Left hindlimb (tissue), 1 donor: ENCODE measurements around the gene SP3.

Experiments used
- DNase-seq: peaks from one replicate; pipeline ENCODE4 v3.0.0-alpha.2; 2018

Gene SP3

GRCh38 chr2:173996766-173997165, 31.6 kb upstream of the SP3 start:
- no peak for DNase-seq

- DNase-seq: no peak
Observed at GRCh38 chr2:173993459-173993858, 28.3 kb upstream of the SP3 start.

GRCh38 chr2:173991856-173992588, 26.8 kb upstream of the SP3 start:
- DNase-seq: peak; percentile 80

DNA sequence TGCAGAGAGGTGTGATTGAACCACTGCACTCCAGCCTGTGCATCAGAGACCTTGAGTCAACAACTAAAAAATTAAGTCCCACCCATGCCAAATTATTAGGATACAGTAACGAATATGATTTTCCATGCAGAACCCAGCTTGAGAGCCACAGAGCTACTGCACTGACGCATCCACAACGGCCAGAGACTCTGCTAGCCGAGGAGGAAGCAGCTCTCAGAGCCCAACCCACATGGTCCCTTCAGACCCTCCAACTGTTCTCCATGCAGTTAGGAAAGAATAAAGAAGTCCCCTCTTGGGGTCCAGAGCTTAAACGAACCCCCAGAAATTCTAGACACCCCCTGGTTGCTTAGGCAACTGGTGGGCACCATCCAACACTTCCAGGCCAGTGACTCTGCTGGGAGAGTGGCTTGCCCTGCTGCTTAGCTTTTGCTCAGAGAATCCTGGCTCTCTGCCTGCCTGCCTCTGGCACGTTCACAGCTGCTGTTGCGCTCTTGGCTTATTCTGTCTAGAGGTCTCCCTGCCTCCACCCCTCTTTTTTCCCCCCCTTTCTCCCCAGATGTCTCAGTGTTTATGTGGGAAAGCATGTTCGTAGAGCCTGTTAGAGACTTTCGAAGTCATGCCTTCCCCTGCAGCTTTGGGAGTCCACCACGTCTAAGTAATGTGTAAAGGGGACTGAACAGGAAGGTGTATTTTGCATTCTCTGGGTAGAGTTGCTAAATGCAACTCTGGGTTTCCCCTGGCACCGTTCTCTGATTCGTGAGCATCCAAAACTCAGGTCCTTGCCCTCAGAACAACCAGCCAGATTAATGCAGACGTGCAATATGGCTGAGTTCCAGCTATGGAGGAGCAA, 26.0 kb upstream of the SP3 start:
- peak; percentile 91 for DNase-seq

GRCh38 chr2:173990245-173990644, 25.1 kb upstream of the SP3 start:
- no peak for DNase-seq

- no peak for DNase-seq
Observed at GRCh38 chr2:173989884-173990215, 24.7 kb upstream of the SP3 start.

DNA sequence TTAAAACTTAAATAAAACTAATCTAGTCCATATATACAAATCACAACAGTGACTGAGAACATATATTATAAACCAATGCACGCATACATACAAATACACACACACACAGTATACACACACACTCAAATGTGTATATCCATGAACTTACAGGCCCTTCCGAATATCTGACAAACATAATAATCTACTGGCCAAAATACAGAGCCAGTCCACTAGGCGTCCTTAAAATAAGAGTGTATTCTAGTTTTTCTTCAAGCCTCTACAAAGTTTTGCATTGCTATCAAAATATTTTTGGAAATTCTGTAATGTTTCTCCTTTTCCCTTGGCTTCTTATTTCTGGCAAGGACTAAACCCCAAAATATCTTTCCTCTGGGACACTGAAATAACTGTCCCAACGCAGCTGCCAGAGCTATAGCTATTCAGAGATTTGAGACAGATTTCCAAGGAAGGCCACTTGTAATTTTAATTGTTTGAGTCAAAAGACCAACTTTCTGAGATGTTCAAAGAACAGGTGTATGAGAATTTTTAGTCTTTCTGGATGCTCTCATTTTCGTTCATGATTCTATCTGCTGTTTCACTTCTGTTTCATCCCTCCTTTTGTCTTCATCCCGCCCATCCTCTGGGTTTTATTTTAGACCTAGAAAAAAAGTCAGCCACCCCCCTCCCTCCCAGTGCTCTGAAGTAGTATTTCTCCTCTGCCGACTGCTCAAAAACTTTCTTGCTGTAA, 24.1 kb upstream of the SP3 start:
- DNase-seq: no peak

GRCh38 chr2:173986805-173987204, 21.6 kb upstream of the SP3 start:
- DNase-seq: no peak

DNA sequence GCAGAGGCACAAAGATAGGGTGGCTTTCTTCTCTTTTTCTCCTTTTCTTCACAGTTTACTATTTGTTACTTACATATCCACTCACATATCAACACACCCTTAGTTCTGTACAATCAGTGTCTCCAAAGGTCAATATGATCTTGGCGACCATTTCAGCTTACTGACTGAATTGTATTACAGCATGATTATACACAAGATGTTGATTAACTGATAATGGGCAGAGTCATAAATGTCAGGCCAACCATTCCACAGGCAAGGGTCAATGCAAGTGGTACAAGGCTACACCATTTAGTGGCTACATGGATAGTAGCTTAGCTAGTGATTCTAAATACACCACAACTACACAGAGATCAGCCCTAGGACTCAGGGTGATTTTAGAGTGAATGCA, 20.4 kb upstream of the SP3 start:
- DNase-seq: no peak

GRCh38 chr2:173984866-173985604, 19.9 kb upstream of the SP3 start:
- no peak for DNase-seq

DNA sequence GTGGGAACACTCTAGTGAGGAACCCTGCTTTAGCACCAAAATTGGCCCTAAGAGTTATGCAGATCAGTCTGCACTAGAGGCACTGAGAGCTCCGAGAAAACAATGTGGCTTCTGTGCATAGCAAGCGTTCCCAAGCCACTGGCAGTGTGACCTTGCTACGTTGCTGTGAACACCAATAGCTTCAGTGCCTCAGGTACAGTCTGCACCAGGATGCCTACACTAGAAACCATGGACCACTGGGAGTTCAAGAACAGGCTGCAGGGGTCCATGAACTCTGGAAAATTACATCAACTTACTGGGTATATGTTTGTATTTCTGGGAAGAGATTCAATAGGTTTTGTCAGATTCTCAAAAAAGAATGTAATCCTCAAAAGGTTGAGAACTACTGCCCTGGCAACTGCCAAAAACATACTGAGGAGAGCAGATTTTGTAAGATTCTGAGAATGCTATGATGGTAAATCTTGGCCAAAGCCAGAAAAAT, 18.3 kb upstream of the SP3 start:
- no peak for DNase-seq

DNA sequence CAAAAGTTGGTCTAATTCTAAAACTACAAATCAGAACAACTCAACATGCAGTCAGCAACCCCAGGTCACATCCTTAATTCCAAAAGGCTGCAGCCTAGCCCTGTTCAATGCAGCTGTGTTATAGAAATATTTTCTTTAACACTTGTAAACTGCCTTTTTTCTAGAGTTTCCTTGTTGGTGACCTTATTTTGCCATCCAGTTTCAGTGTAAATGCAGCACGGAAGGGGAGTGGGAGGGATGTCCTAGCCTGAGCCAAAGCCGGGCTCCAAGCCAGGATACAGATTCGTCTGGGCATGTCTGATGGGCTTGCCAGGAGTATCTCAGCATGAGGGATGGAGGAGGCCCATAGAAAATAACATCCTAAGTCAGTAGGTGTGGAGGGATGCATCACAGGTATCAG, 17.7 kb upstream of the SP3 start:
- DNase-seq: peak; percentile 71

DNA sequence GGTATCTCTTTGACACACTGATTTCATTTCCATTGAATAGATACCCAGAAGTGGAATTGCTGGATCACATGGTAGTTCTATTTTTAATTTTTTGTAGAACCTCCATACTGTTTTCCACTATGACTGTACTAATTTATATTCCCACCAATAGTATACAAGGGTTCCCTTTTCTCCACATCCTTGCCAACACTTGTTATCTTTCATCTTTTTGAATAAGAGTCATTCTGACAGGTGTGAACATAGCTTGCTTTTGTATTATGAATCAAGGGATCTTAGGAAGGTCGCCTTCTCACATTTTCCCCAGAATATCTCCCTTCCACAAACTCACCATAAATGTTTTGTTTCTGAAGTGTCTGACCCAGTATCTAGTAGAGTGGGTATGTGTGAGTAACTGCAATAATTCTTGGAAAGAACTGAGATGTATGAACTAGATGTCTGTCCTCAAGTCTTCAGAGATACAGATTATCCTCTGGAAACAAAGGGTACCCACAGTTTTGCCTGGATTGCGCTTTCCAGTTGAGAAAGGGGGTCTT, 17.1 kb upstream of the SP3 start:
- DNase-seq: no peak

- no peak for DNase-seq
Observed at GRCh38 chr2:173981520-173981919, 16.3 kb upstream of the SP3 start.

GRCh38 chr2:173979751-173980351, 14.7 kb upstream of the SP3 start:
- DNase-seq: no peak

DNA sequence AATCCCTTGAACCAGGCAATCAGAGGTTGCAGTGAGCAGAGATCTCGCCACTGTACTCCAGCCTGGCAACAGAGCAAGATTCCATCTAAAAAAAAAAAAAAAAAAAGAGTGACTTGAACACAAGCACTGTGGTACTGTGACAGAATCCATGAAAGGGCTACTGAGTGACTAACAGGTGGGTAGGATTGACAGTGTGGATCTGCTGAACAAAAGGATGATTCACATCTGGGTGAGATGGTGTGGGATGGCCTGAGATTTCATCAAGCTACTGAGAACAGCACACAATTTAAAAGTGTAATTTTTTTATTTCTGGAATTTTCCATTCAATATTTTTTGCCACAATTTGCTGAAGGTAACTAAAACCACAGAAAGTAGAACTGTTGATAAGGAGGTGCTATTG, 13.3 kb upstream of the SP3 start:
- DNase-seq: no peak

DNA sequence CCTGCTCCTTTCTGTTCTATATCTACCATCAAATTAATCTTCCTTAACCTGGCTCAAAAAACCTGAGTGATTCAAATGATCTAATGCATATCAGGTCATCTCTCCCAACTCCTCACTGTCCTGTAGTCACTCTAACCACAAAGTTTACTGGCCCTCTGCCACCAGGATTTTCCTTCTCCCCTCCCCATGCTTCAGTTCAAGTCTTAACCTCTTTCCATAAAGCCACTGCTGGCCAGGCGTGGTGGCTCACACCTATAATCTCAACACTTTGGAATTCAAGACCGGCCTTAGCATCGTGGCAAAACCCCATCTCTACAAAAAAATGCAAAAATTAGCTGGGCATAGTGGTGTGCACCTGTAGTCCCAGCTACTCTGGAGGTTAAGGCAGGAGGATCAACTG, 7.5 kb upstream of the SP3 start:
- no peak for DNase-seq

GRCh38 chr2:173972165-173972564, 7.0 kb upstream of the SP3 start:
- DNase-seq: no peak

- DNase-seq: no peak
Observed at GRCh38 chr2:173970516-173970924, 5.3 kb upstream of the SP3 start.

DNA sequence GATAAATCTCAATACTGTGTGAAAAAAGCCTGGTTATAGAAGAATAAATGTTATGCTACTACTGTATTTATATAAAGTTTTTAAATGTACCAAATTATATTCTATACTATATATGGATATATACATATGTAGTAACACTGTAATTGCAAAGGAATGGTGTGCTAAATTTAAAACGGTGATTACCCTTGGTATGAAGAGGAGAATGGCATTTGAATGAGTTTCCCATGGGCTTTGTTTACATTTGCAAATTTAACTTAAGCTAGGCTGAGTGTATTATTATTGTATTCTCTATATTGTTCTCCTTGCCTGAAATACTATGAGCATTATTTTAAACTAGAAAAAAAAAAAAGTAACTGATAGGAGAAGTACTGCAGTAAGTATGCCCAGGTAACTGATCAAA, 4.7 kb upstream of the SP3 start:
- no peak for DNase-seq

- no peak for DNase-seq
Observed at GRCh38 chr2:173968551-173968950, 3.4 kb upstream of the SP3 start.
